K562 (cell line): Measurements from ENCODE around the gene KRTAP9-7. TPM values are rescaled to one million over a fixed set of nuclear protein-coding genes. Genes with fewer than 3 reads are reported as not detected.
A peak's percentile ranks its signal among the peaks of the same experiment; 100 is the strongest.

Source experiments
- CBX2 ChIP-seq: fragments of 200-600 bp; sonication (generic); IDR thresholded peaks from one replicate; pipeline ENCODE4 v1.6.1; 2012; ENCODE audit warnings: mild to moderate bottlenecking, low read length, inconsistent platforms; ENCODE audit not compliant: insufficient read depth, poor library complexity, severe bottlenecking
- CEBPG ChIP-seq, 3 experiments: fragments of 200-800 bp in 1 of 3; sonication (Bioruptor generic) in 1 of 3; sonication (generic) in 1 of 3; formaldehyde crosslinking in 1 of 3; IDR thresholded peaks in 2 of 3; conservative IDR thresholded peaks in 1 of 3; 2 replicates each; pipeline versions ENCODE4 v1.6.1 to v1.8.0; 2016 to 2022; ENCODE audit warnings: missing compliant biosample characterization in 2 of 3, missing genetic modification characterization in 2 of 3, mild to moderate bottlenecking in 1 of 3, missing genetic modification reagents in 1 of 3
- CREB1 ChIP-seq, 2 experiments: sonication (generic) in 1 of 2; formaldehyde crosslinking in 1 of 2; IDR thresholded peaks; 2 replicates each; pipeline versions ENCODE4 v1.6.1 to v1.8.0; 2012 to 2022; ENCODE audit warnings: inconsistent platforms in 1 of 2, mild to moderate bottlenecking in 1 of 2, missing genetic modification reagents in 1 of 2, moderate library complexity in 1 of 2
- HCFC1 ChIP-seq: IDR thresholded peaks from 2 replicates; pipeline ENCODE4 v1.6.1; 2012; ENCODE audit warnings: low read depth, low read length, improper control_type of control experiment
- HNRNPH1 ChIP-seq: fragments of 200-400 bp; formaldehyde crosslinking; optimal IDR thresholded peaks from 2 replicates; pipeline ENCODE3; 2017; ENCODE audit warnings: low read depth, mild to moderate bottlenecking, low read length, moderate library complexity
- KAT2B ChIP-seq: IDR thresholded peaks from one replicate; pipeline ENCODE4 v1.6.1; 2012; ENCODE audit warnings: low read depth, mild to moderate bottlenecking, control low read depth, inconsistent platforms, low read length, moderate library complexity
- POLR2G ChIP-seq: fragments of 200-400 bp; formaldehyde crosslinking; IDR thresholded peaks from 2 replicates; pipeline ENCODE4 v1.6.1; 2017; ENCODE audit warnings: low read depth, mild to moderate bottlenecking, antibody characterized with exemption, low read length, moderate library complexity
- RAD21 ChIP-seq, 2 experiments: fragments of 250-450 bp in 1 of 2; fragments of 450-650 bp in 1 of 2; sonication (Bioruptor Pico) in 1 of 2; formaldehyde crosslinking in 1 of 2; IDR thresholded peaks in 1 of 2; conservative IDR thresholded peaks in 1 of 2; 2 replicates each; pipeline versions ENCODE4 v1.4.0 to v1.8.0; 2020 to 2022; ENCODE audit warnings: mild to moderate bottlenecking in 2 of 2, moderate library complexity in 1 of 2
- SIX5 ChIP-seq, 2 experiments: IDR thresholded peaks; 2 replicates each; pipeline ENCODE4 v1.6.1; 2011; ENCODE audit warnings: low read length in 2 of 2, borderline replicate concordance in 1 of 2, low read depth in 1 of 2, mild to moderate bottlenecking in 1 of 2, moderate library complexity in 1 of 2; ENCODE audit not compliant: insufficient read depth in 1 of 2
- TBP ChIP-seq: optimal IDR thresholded peaks from 2 replicates; pipeline ENCODE3; 2011; ENCODE audit warnings: low read depth, low read length, improper control_type of control experiment
- ZNF184 ChIP-seq: sonication (generic); formaldehyde crosslinking; IDR thresholded peaks from 2 replicates; pipeline ENCODE4 v1.5.0; 2020; ENCODE audit warnings: missing genetic modification reagents
- ZNF274 ChIP-seq: IDR thresholded peaks from 2 replicates; pipeline ENCODE4 v1.6.1; 2011; ENCODE audit warnings: low read depth, mild to moderate bottlenecking, low read length, moderate library complexity, borderline replicate concordance
- polyA plus RNA-seq, 8 experiments: library from polyadenylated mRNA; depleted of rRNA in 4 of 8; stranded (reverse) in 5 of 8; unstranded in 3 of 8; fragments of >200 nt; fragmentation: Nextera tagmentation in 2 of 8; fragmentation: Illumina TruSeq in 1 of 8; extraction: Ambion mirVana in 2 of 8; extraction: Trizol in 1 of 8; gene quantifications; 2 replicates each; pipeline versions ENCODE4 v1.2.1 to v1.2.3, GENCODE V29; 2011 to 2014; ENCODE audit warnings: inconsistent platforms in 1 of 8, missing spikeins in 1 of 8
- total RNA-seq, 7 experiments: library from RNA; depleted of rRNA in 6 of 7; stranded (reverse); fragments of >200 nt in 6 of 7; fragmentation: Illumina TruSeq in 2 of 7; extraction: Trizol in 2 of 7; gene quantifications; 2 replicates each; pipeline versions ENCODE4 v1.2.1 to v1.2.3, GENCODE V29; 2011 to 2021; ENCODE audit warnings: low replicate concordance in 1 of 7
- TF ChIP-seq, protein P1 (sequence below), 3 experiments: IDR thresholded peaks in 2 of 3; conservative IDR thresholded peaks in 1 of 3; 2 replicates each; pipeline ENCODE4 v1.5.1; 2011 to 2012; ENCODE audit warnings: low read length in 3 of 3, mild to moderate bottlenecking in 3 of 3, control low read depth in 2 of 3, improper control_type of control experiment in 1 of 3, inconsistent platforms in 1 of 3, low read depth in 1 of 3, mixed read lengths in 1 of 3, moderate library complexity in 1 of 3; ENCODE audit not compliant: insufficient read depth in 2 of 3
- TF ChIP-seq, protein P2 (sequence below): fragments of 450-650 bp; IDR thresholded peaks from 2 replicates; pipeline ENCODE4 v1.6.1; 2016; ENCODE audit warnings: mild to moderate bottlenecking
- TF ChIP-seq, protein P3 (sequence below): fragments of 450-650 bp; formaldehyde crosslinking; IDR thresholded peaks from 2 replicates; pipeline ENCODE4 v1.4.0; 2020; ENCODE audit warnings: mild to moderate bottlenecking, moderate library complexity

Gene KRTAP9-7
- total and polyA plus RNA-seq, 9 of the 15 experiments (the other 6 are each of a cell fraction or from before 2014, with no cell fraction given), result not detected

DNA sequence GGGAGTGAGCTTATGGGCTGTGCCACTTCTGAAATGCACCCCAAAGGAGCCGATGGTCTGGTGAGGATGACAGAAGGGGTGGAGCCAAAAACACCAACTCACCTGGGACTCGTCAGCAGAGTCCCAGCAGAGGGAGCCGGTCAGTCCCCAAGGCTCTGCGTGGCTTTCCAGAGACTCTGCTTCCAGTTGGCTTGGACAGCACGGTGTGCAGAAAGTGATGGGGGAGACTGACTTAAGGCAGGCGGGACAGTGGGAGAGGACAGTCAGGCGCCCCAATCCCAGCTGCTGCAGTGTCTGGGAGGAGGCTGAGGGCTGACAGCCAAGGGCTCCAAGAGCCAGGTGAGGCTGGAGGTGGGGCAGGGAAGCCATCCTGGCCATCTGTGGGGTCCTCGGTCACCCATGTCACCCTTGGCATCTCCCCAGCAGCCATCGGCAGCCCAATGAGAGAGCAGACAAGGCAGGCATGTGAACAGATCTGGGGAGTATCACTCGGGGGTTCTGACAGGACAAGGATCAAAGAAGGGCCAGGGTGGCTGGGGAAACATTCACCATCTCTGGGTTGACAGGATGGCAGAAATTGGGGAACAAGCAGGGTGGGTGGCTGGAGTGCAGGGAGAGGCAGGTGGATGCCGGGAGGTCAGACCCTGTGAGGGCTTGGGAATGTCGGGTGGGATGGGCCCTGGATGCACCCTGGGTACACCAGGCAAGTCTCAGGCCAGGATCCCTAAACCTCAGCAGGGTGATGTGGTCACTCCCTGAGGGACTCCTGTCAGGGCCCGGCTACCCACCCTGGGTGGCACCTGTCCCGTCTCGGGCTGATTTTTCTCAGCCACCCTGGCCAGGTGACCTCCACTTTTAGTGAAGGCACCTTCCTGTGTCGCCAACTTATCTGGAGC, 48.9 kb downstream of the KRTAP9-7 start (continued):
- TF ChIP-seq, protein P1, sequence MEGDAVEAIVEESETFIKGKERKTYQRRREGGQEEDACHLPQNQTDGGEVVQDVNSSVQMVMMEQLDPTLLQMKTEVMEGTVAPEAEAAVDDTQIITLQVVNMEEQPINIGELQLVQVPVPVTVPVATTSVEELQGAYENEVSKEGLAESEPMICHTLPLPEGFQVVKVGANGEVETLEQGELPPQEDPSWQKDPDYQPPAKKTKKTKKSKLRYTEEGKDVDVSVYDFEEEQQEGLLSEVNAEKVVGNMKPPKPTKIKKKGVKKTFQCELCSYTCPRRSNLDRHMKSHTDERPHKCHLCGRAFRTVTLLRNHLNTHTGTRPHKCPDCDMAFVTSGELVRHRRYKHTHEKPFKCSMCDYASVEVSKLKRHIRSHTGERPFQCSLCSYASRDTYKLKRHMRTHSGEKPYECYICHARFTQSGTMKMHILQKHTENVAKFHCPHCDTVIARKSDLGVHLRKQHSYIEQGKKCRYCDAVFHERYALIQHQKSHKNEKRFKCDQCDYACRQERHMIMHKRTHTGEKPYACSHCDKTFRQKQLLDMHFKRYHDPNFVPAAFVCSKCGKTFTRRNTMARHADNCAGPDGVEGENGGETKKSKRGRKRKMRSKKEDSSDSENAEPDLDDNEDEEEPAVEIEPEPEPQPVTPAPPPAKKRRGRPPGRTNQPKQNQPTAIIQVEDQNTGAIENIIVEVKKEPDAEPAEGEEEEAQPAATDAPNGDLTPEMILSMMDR (IDR thresholded peaks at IDR 0.05 in 2 of 3, conservative IDR thresholded peaks at IDR 0.05 in 1 of 3; ENCODE audit: insufficient read depth in 2 of 3, low read depth in 1 of 3, low read length in 3 of 3), result peak; percentile 22 to 31 (median 22); a peak in 1 of 6 replicates
- TF ChIP-seq POLR2G (no peak), ZNF184 (CRISPR knock-in tag) (no peak), HCFC1 (no peak), CBX2 (no peak), CREB1 (IDR thresholded peaks at IDR 0.05) (no peak), CREB1 (CRISPR knock-in tag; IDR thresholded peaks at IDR 0.05) (no peak), RAD21 (CRISPR knock-in tag; conservative IDR thresholded peaks at IDR 0.05 in 1 of 2, IDR thresholded peaks at IDR 0.05 in 1 of 2) (peak in 1 of 2 experiments; percentile 32; a peak in 2 of 4 replicates), ZNF274 (no peak), SIX5 (IDR thresholded peaks at IDR 0.05; ENCODE audit: borderline replicate concordance in 1 of 2, insufficient read depth in 1 of 2, low read depth in 1 of 2, low read length in 2 of 2) (no peak), CEBPG (CRISPR knock-in tag; IDR thresholded peaks at IDR 0.05) (no peak), CEBPG (tag; conservative IDR thresholded peaks at IDR 0.05 in 1 of 2, IDR thresholded peaks at IDR 0.05 in 1 of 2) (no peak), TBP (no peak), KAT2B (no peak), HNRNPH1 (no peak)
- TF ChIP-seq, protein P2, sequence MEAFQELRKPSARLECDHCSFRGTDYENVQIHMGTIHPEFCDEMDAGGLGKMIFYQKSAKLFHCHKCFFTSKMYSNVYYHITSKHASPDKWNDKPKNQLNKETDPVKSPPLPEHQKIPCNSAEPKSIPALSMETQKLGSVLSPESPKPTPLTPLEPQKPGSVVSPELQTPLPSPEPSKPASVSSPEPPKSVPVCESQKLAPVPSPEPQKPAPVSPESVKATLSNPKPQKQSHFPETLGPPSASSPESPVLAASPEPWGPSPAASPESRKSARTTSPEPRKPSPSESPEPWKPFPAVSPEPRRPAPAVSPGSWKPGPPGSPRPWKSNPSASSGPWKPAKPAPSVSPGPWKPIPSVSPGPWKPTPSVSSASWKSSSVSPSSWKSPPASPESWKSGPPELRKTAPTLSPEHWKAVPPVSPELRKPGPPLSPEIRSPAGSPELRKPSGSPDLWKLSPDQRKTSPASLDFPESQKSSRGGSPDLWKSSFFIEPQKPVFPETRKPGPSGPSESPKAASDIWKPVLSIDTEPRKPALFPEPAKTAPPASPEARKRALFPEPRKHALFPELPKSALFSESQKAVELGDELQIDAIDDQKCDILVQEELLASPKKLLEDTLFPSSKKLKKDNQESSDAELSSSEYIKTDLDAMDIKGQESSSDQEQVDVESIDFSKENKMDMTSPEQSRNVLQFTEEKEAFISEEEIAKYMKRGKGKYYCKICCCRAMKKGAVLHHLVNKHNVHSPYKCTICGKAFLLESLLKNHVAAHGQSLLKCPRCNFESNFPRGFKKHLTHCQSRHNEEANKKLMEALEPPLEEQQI, result no peak
- TF ChIP-seq, protein P3, sequence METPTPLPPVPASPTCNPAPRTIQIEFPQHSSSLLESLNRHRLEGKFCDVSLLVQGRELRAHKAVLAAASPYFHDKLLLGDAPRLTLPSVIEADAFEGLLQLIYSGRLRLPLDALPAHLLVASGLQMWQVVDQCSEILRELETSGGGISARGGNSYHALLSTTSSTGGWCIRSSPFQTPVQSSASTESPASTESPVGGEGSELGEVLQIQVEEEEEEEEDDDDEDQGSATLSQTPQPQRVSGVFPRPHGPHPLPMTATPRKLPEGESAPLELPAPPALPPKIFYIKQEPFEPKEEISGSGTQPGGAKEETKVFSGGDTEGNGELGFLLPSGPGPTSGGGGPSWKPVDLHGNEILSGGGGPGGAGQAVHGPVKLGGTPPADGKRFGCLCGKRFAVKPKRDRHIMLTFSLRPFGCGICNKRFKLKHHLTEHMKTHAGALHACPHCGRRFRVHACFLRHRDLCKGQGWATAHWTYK (CRISPR knock-in tag), result no peak
